ENCODE data around the gene FBXO2.

GRCh38 chr1:11701981-11702803 lies 48.0 kb upstream of the FBXO2 start:
- TF ChIP-seq CTCF (IDR thresholded peaks at IDR 0.05) (no peak), EP300 (IDR thresholded peaks at IDR 0.05; ENCODE audit: low read depth) (no peak), POLR2A (IDR thresholded peaks at IDR 0.05) (no peak), POLR2AphosphoS5 (IDR thresholded peaks at IDR 0.05) (no peak)

Measured in transverse colon (tissue), 4 donors.